ENCODE measurements around the gene JAM3.

The JAM3 gene

GRCh38 chr11:134126217-134126822, 57.4 kb downstream of the JAM3 start:
- POLR2A ChIA-PET = no interaction called here
- CTCF ChIA-PET = interaction anchor here (1.6 kb wide), 1 partner anchor 10 kb away, joined by 3 read pairs; no protein-coding TSS in a partner anchor
- DNase-seq (ENCODE audit: extremely low spot score) = no peak
- TF ChIP-seq CTCF (IDR thresholded peaks at IDR 0.05; ENCODE audit: control extremely low read depth, extremely low read depth, low read depth, missing control alignments) = no peak

GRCh38 chr11:134131628-134132244, 62.9 kb downstream of the JAM3 start:
- no peak for TF ChIP-seq CTCF (IDR thresholded peaks at IDR 0.05; ENCODE audit: control extremely low read depth, extremely low read depth, low read depth, missing control alignments)
- no peak for DNase-seq (ENCODE audit: extremely low spot score)
- ChIA-PET POLR2A (no interaction called here), CTCF (no interaction called here)

GRCh38 chr11:134132808-134133207, 63.9 kb downstream of the JAM3 start:
- DNase-seq (ENCODE audit: extremely low spot score) = no peak
- ChIA-PET CTCF (no interaction called here), POLR2A (no interaction called here)
- no peak for TF ChIP-seq CTCF (IDR thresholded peaks at IDR 0.05; ENCODE audit: control extremely low read depth, extremely low read depth, low read depth, missing control alignments)

- DNase-seq (ENCODE audit: extremely low spot score) = no peak
- no peak for TF ChIP-seq CTCF (IDR thresholded peaks at IDR 0.05; ENCODE audit: control extremely low read depth, extremely low read depth, low read depth, missing control alignments)
- ChIA-PET CTCF (interaction anchor here (0.9 to 3.7 kb wide), 2 partner anchors 84 to 206 kb away, joined by 3 to 12 read pairs; no protein-coding TSS in a partner anchor), POLR2A (no interaction called here)
Measured at GRCh38 chr11:134134167-134134566, 65.3 kb downstream of the JAM3 start.

- TF ChIP-seq CTCF (IDR thresholded peaks at IDR 0.05; ENCODE audit: control extremely low read depth, extremely low read depth, low read depth, missing control alignments) = no peak
- no peak for DNase-seq (ENCODE audit: extremely low spot score)
- POLR2A ChIA-PET = no interaction called here
- CTCF ChIA-PET = interaction anchor here (0.9 to 1.3 kb wide), 3 partner anchors 23 to 99 kb away, joined by 3 to 6 read pairs (median 3); no protein-coding TSS in a partner anchor
Measured at GRCh38 chr11:134138376-134138775, 69.5 kb downstream of the JAM3 start.

GRCh38 chr11:134139303-134139872, 70.5 kb downstream of the JAM3 start:
- ChIA-PET POLR2A (no interaction called here), CTCF (interaction anchor here (0.9 to 1.3 kb wide), 6 partner anchors 11 to 211 kb away, joined by 3 to 6 read pairs (median 3); no protein-coding TSS in a partner anchor)
- DNase-seq (ENCODE audit: extremely low spot score) = no peak
- no peak for TF ChIP-seq CTCF (IDR thresholded peaks at IDR 0.05; ENCODE audit: control extremely low read depth, extremely low read depth, low read depth, missing control alignments)
